Measurements from ENCODE around the gene TBC1D22A.

The TBC1D22A gene

DNA sequence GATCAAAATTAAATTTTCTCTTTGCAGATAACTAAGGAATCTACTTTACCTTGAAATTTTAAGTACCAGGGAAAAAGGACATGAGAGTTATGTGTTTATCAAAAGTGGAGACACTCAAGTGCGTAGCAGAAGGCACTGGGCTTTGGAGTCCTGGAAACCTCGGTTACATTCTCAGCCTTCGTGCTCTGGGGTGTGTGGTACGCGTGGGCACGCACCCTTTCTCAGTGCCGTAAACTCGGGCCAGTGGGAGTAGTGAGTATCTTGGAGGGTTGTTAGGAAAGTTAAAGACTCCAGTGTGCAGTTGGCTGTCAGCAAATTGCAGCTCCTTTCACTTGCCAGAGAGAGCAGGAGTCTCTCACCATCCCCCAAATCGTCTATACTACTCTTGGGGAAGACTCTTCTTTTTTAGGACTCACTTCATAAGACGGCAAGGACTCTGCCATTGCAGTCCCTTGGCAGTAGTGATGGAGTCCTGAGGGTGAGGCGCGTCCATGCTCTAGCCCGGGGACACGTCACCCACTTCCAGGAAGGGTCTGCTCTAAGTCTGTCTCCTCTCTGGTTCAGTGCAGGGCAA, 171.8 kb downstream of the TBC1D22A start:
- H3K9me3 ChIP-seq (ENCODE audit: low read length) = no peaks in the 10 kb centered on the region
- H3K36me3 ChIP-seq (ENCODE audit: insufficient read depth, low read length) = peaks cover 9% of the 10 kb centered on the region; the same call in 1 of the 2 replicates
- H3K4me1 ChIP-seq (ENCODE audit: insufficient read depth, low read length, severe bottlenecking) = no peaks in the 10 kb centered on the region
- H3K4me2 ChIP-seq (ENCODE audit: low read length) = no peak overlapping the region
- no peaks in the 10 kb centered on the region for H3K9me2 ChIP-seq (ENCODE audit: low read depth, low read length)
- TF ChIP-seq, protein P1, sequence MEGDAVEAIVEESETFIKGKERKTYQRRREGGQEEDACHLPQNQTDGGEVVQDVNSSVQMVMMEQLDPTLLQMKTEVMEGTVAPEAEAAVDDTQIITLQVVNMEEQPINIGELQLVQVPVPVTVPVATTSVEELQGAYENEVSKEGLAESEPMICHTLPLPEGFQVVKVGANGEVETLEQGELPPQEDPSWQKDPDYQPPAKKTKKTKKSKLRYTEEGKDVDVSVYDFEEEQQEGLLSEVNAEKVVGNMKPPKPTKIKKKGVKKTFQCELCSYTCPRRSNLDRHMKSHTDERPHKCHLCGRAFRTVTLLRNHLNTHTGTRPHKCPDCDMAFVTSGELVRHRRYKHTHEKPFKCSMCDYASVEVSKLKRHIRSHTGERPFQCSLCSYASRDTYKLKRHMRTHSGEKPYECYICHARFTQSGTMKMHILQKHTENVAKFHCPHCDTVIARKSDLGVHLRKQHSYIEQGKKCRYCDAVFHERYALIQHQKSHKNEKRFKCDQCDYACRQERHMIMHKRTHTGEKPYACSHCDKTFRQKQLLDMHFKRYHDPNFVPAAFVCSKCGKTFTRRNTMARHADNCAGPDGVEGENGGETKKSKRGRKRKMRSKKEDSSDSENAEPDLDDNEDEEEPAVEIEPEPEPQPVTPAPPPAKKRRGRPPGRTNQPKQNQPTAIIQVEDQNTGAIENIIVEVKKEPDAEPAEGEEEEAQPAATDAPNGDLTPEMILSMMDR (IDR thresholded peaks at IDR 0.05; ENCODE audit: low read length) = no peak
- TF ChIP-seq EZH2 (IDR thresholded peaks at IDR 0.05; ENCODE audit: borderline replicate concordance, low read length) = no peak
- no peak overlapping the region for H2AFZ ChIP-seq (ENCODE audit: low read length)
- no peaks in the 10 kb centered on the region for H4K20me1 ChIP-seq (ENCODE audit: insufficient read depth, low read length)
- no peak overlapping the region for H3K9ac ChIP-seq (ENCODE audit: low read length)
- no peaks in the 10 kb centered on the region for H3K27me3 ChIP-seq (ENCODE audit: insufficient read depth, low read length)
- H3F3A ChIP-seq (ENCODE audit: insufficient read depth, low read length) = no peaks in the 10 kb centered on the region
- H3K79me2 ChIP-seq (ENCODE audit: insufficient read depth, low read length) = no peaks in the 10 kb centered on the region
- H3K4me3 ChIP-seq (ENCODE audit: low read depth, low read length, poor library complexity, severe bottlenecking) = no peak overlapping the region
- no peak overlapping the region for H3K27ac ChIP-seq (ENCODE audit: low read depth, low read length, poor library complexity, severe bottlenecking)

DNA sequence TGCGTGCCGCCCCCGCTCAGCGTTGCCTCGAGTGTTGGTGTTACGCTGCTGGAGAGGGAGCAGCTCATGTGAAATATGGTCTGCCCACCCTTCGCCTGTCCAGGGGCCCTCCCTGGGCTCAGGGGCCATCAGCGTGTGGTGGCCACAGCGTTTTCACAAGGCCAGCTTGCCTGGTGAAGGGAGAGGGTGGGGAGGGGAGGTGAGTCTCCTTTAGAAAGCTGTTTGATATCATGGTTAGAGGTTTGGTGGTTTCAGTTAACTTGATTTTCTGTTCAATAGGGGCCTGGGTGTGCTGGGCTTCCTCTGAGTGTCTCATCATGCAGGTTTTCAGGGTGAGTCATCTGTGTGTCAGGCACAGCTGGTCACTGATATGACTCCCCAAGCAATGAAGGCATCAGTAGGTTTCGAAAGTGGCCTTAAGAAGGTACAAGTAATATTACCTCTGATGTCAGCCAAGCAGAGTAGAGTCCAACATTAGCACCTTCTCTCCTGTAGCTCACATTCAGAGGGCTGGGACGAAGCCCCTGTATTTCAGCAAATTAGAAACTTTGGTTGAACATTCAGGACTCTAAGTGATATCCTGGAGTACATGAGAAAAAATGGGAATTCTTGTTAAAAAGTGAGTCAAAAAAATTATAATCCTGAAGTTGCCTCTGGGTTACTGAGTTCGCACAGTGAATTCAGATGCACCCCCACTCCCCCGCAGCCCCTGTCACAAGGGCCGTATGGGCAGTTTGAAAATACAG, 172.5 kb downstream of the TBC1D22A start:
- Histone ChIP-seq H4K20me1 (ENCODE audit: insufficient read depth, low read length) (no peaks in the 10 kb centered on the region), H3K36me3 (ENCODE audit: insufficient read depth, low read length) (peaks cover 4% of the 10 kb centered on the region; the same call in 1 of the 2 replicates), H3K27ac (ENCODE audit: low read depth, low read length, poor library complexity, severe bottlenecking) (no peak overlapping the region), H3K9me2 (ENCODE audit: low read depth, low read length) (no peaks in the 10 kb centered on the region), H3K9me3 (ENCODE audit: low read length) (no peaks in the 10 kb centered on the region), H3F3A (ENCODE audit: insufficient read depth, low read length) (no peaks in the 10 kb centered on the region), H3K27me3 (ENCODE audit: insufficient read depth, low read length) (no peaks in the 10 kb centered on the region), H2AFZ (ENCODE audit: low read length) (no peak overlapping the region), H3K79me2 (ENCODE audit: insufficient read depth, low read length) (no peaks in the 10 kb centered on the region), H3K4me2 (ENCODE audit: low read length) (no peak overlapping the region), H3K4me1 (ENCODE audit: insufficient read depth, low read length, severe bottlenecking) (no peaks in the 10 kb centered on the region), H3K4me3 (ENCODE audit: low read depth, low read length, poor library complexity, severe bottlenecking) (no peak overlapping the region), H3K9ac (ENCODE audit: low read length) (no peak overlapping the region)
- TF ChIP-seq, protein P1 (IDR thresholded peaks at IDR 0.05; ENCODE audit: low read length) = no peak
- TF ChIP-seq EZH2 (IDR thresholded peaks at IDR 0.05; ENCODE audit: borderline replicate concordance, low read length) = no peak

DNA sequence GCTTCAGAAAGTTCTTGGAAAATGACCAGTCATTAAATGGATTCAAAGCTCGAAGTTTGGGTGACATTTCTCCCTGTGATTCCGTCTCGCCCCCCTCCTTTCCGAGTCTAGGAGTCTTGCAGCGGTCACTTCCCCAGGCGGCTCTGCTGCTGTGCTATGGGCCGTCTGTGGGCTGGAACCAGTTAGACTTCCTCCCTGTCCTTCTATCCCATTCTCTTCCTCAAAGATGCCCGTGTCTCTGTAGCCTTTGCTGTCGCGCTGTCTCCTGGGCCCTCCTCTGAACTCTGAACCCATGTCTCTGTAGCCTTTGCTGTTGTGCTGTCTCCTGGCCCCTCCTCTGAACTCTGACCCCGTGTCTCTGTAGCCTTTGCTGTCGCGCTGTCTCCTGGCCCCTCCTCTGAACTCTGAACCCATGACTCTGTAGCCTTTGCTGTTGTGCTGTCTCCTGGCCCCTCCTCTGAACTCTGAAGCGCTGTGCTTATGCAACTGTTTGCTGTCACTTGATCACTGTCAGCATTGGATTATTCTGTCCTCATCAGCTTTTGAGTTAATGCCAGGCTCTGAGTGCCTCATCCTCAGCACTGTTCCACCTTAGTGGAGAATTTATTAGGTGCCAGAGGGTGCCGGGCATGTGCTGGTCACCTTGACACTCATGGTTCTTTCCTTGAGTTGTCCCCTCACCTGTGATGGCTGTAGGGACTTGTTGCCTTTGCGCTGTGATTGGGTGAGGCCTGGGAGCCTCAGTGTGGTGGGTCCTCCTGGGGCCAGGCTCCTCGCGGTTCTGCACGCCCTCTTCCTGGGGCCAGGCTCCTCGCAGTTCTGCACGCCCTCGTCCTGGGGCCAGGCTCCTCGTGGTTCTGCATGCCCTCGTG, 173.3 kb downstream of the TBC1D22A start:
- no peak for TF ChIP-seq EZH2 (IDR thresholded peaks at IDR 0.05; ENCODE audit: borderline replicate concordance, low read length)
- TF ChIP-seq, protein P1 (IDR thresholded peaks at IDR 0.05; ENCODE audit: low read length) = no peak
- Histone ChIP-seq H3K36me3 (ENCODE audit: insufficient read depth, low read length) (peaks cover 6% of the 10 kb centered on the region; the same call in 1 of the 2 replicates), H3K4me1 (ENCODE audit: insufficient read depth, low read length, severe bottlenecking) (no peaks in the 10 kb centered on the region), H3F3A (ENCODE audit: insufficient read depth, low read length) (no peaks in the 10 kb centered on the region), H3K9me2 (ENCODE audit: low read depth, low read length) (no peaks in the 10 kb centered on the region), H3K9me3 (ENCODE audit: low read length) (no peaks in the 10 kb centered on the region), H3K9ac (ENCODE audit: low read length) (no peak overlapping the region), H2AFZ (ENCODE audit: low read length) (no peak overlapping the region), H3K27me3 (ENCODE audit: insufficient read depth, low read length) (no peaks in the 10 kb centered on the region), H3K27ac (ENCODE audit: low read depth, low read length, poor library complexity, severe bottlenecking) (no peak overlapping the region), H3K79me2 (ENCODE audit: insufficient read depth, low read length) (no peaks in the 10 kb centered on the region), H4K20me1 (ENCODE audit: insufficient read depth, low read length) (no peaks in the 10 kb centered on the region), H3K4me2 (ENCODE audit: low read length) (no peak overlapping the region), H3K4me3 (ENCODE audit: low read depth, low read length, poor library complexity, severe bottlenecking) (no peak overlapping the region)
